NCI-H146 (cell line): Measurements from ENCODE around the gene KLF4.

ENCODE experiments used
- DNase-seq: peaks from one replicate; lab custom pipeline; 2025; lab: John Stamatoyannopoulos, UW

KLF4 gene

DNA sequence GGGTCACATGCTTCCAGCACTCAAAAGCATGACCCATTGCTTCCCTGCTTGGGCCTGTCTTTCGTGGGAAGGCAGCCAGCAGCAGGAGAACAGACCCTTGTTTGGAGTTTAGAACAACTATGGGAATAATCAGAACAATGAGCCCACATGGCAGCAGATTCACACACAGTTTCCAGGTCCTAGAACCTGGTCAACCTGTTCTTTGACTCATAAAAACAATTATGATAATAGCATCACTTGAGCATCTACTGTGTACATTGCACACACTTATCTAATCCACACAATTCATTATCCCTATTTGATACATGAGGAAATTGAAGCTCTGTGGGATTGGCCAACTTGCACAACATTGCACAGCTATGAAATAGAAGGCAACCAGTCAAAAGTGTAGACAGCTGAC lies 41.7 kb downstream of the KLF4 start:
- DNase-seq = peak; percentile 59

DNA sequence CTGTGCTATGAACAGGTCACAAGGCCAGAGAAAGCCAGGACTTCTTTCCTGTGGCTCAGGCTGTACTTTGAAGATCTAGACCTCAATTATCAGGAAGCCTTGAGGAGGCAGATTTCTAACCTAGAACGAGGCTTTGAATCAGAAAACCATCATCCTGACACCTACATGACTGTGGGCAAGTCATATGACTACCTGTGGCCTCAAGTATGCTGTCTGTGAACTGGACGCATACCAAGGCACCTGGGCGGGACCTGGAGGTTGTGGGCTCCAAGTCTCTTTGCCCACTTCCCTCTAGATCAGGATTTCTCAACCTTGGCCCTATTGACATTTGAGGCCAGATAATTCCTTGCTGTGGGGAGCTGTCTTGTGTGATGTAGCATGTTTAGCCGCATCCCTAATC lies 42.5 kb downstream of the KLF4 start:
- no peak for DNase-seq

DNA sequence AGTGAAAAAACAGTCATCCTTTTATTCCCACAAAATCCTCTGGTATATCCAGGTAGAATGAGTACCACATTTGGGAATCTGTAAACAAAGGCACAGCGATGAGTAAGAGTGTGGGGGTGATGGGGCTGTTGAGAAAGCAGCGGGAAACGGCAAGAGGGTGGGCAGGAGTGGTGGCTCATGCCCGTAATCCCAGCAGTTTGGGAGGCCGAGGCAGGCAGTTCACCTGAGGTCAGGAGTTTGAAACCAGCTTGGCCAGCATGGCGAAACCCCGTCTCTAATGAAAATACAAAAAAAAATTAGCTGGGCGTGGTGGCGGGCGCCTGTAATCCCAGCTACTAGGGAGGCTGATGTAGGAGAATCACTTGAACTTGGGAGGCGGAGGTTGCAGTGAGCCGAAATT lies 43.1 kb downstream of the KLF4 start:
- DNase-seq = no peak

DNA sequence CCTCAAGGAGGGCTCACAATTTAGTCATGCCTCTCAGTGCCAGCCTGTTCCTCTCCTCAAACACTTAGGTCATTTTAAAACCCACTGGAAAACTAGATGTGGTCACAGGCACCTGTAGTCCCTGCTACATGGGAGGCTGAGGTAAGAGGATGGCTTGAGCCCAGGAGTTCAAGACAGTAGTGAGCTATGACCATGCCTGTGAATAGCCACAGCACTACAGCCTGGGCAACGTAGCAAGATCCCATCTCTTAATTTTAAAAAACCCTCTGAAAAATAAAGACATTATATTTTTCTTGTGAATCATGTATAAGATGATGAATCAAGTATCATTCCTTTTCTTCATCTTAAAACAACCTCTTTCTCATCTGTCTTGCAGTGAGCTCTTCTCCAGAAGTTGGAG lies 45.8 kb downstream of the KLF4 start:
- no peak for DNase-seq

DNA sequence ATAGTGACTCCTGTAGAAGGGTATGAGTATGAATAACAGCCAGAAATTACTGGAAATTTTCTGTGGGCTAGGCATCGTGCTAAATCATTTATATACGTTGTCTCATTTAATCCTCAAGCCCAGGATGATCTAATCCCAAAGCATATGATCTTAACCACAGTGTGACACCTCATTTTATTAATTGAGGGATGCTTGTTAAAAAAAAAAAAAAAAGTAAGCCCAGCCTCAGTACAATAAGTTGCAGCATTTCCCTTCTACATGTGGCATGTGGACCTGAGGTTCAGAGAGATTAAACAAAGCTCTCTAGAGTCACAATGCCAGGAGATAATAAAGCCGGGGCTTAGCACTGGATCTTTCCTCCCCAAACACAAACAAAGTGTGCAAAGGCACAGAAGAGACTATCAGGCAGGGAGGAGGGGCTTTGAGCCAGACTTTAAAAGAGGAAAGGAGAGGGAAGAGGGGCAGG lies 49.5 kb downstream of the KLF4 start:
- peak; percentile 17 for DNase-seq

DNA sequence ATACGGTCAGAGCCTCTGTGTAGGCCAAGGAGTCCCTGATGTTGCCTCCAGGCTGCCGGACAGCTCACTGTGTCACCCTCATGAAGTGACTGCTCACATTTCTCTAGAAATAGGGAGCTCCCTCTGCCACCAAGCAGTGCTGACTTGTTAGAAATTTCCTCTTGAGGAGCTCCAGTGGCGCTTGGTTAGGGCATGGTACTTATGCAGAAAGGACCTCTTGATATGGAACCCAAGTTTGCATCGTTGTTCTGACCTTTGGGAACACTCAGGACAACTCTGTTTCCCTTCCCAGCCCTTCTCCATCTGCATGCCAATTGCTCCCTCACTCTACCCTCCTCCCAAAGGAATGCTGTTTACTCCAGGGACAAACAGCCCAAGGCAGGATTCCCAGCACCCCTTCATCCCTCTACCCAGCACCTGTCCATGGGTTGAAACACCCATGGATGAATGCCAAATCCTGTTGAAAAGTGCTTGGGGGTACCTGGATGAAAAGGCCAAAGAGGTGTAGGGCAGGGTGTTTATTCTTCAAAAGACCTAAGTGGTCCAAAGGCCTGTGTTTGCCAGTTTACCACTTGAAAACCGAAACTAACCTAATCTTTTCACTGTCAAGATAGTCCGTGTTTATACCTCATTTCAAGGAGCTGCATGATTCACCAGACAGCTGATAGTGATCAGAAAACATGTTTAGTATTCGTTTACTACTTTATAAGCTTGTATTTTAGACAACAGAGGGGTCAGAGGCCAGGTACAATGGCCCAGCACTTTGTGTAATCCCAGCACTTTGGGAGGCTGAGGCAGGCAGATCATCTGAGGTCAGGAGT lies 51.1 kb downstream of the KLF4 start:
- peak; percentile 29 for DNase-seq

DNA sequence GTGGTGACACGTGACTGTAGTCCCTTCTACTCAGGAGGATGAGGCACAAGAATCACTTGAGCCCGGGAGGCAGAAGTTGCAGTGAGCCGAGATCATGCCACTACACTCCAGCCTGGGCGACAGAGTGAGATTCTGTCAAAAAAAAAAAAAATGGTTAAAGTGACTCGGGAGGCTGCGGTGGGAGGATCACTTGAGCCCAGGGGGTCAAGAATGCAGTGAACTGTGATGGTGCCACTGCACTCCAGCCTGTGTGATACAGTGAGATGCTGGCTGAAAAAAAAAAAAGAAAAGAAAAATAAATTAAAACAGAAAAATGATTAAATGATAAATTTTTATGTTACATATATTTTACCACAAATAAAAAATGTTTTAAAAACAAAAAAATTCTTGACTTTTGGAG lies 51.9 kb downstream of the KLF4 start:
- no peak for DNase-seq

DNA sequence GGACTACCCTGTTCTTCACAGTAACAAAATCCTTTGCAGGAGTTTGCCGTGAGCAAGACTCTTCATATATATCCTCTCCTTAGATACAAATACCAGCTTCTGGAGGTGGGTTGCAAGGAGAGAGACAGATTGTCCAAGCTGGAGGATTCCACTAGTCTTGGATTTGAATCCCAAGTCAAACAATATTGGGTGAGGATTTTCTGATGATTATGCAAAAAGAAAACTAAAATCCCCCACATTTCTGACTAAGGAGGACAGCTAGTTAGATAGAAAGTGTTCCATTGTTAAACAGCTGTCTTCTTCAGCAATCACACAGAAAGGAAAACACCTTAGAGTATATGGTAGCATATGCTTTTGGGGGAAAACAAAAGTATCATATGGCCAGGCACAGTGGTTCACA lies 54.2 kb downstream of the KLF4 start:
- no peak for DNase-seq
